ENCODE measurements around the gene CAMK1.

GRCh38 chr3:9812870-9813483 lies 43.2 kb upstream of the CAMK1 start:
- TF ChIP-seq POLR2AphosphoS5 (IDR thresholded peaks at IDR 0.05) (no peak), CTCF (IDR thresholded peaks at IDR 0.05 in 8 of 11, conservative IDR thresholded peaks at IDR 0.05 in 3 of 11) (no peak), POLR2A (IDR thresholded peaks at IDR 0.05) (no peak)
